IPS-18c (cell line): ENCODE data around the gene DNM3.

Source experiments
- H3K4me3 ChIP-seq: 2 replicates; pipeline ENCODE4 v1.7.0; 2013; ENCODE audit warnings: low read depth, mild to moderate bottlenecking, low read length, moderate library complexity; ENCODE audit not compliant: insufficient read depth
- H3K9me3 ChIP-seq: one replicate; pipeline ENCODE4 v1.6.1; 2013; ENCODE audit warnings: mild to moderate bottlenecking, low read length, moderate library complexity; ENCODE audit not compliant: control insufficient read depth, insufficient read depth

DNM3 gene

DNA sequence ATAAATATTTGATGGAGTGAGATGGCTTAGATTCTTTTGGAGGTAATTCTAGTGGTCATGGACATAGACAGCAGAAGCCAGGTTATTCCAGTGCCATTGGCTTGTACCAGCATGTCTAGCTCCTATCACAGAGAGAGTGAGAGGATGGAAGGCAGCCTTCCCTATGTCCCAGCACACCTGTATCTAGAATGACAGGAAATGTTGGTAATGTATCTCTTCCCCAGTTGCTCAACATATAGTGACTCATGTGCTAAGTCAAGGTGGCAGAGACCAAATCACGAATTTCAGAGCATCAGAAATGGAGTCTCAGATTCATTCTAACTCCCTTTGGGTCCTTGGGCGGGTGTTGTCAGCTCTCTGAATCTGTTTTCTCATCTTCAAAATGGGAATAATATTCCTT is 31.5 kb upstream of the DNM3 start:
- Histone ChIP-seq H3K9me3 (no peaks in the 10 kb centered on the region), H3K4me3 (no peak overlapping the region)

DNA sequence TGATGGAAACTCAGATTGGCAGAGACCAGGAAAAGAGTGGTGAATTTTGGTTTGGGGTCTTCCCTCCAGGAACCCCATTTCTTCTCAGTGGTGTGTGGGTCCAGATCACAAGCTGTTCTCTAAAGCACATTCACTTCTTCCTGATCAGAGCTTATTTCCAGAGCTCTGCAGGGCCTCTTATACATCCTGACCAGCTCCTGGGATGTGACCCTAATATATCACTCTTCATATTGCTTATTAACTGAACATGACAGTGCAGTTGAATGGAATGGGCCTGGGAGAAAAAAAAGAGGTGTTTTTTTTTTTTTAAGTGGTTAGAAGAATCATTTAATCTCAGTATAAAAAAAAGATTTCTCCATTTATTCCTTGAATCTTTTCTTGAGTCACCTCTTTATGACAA is 29.6 kb upstream of the DNM3 start:
- Histone ChIP-seq H3K9me3 (no peaks in the 10 kb centered on the region), H3K4me3 (no peak overlapping the region)

DNA sequence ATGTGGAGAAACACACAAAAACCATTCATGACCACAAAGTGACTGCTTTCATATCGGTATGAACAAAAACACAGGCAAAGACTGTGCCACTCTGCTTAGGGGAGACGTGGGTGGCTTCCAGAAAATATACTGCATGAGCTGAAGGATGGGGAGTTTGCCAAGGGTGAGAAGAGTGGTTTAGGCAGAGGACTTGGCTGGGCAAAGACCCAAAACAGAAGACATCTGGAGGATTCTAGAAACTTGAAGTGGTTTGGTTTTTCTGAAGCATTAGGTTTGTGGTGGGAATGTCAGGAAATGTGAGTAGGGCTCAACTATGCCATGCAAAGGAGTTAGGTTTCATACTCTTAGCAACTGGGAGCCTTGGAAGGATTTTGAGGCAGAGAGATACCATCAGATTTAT is 26.6 kb upstream of the DNM3 start:
- no peak overlapping the region for H3K4me3 ChIP-seq

GRCh38 chr1:171816300-171816901 is 24.9 kb upstream of the DNM3 start:
- H3K4me3 ChIP-seq: no peak overlapping the region
- no peaks in the 10 kb centered on the region for H3K9me3 ChIP-seq

More for the DNA sequence above, 26.6 kb upstream of the DNM3 start:
- H3K9me3 ChIP-seq: no peaks in the 10 kb centered on the region

- no peaks in the 10 kb centered on the region for H3K9me3 ChIP-seq
- no peak overlapping the region for H3K4me3 ChIP-seq
Measured at GRCh38 chr1:171817511-171818265, 23.6 kb upstream of the DNM3 start.

- H3K4me3 ChIP-seq: no peak overlapping the region
- H3K9me3 ChIP-seq: no peaks in the 10 kb centered on the region
Measured at GRCh38 chr1:171819946-171820345, 21.4 kb upstream of the DNM3 start.

DNA sequence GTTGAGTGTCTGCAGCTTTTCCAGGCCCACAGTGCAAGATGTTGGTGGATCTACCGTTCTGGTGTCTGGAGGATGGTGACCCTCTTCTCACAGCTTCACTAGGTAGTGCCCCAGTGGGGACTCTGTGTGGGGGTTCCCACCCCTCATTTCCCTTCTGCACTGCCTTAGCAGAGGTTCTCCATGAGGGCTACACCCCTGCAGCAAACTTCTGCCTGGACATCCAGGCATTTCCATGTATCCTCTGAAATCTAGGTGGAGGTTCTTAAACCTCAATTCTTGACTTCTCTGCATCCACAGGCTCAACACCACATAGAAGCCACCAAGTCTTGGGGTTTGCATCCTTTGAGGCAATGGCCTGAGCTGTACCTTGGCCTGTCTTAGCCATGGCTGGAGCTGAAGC is 14.3 kb upstream of the DNM3 start:
- Histone ChIP-seq H3K9me3 (peaks cover 8% of the 10 kb centered on the region), H3K4me3 (no peak overlapping the region)

DNA sequence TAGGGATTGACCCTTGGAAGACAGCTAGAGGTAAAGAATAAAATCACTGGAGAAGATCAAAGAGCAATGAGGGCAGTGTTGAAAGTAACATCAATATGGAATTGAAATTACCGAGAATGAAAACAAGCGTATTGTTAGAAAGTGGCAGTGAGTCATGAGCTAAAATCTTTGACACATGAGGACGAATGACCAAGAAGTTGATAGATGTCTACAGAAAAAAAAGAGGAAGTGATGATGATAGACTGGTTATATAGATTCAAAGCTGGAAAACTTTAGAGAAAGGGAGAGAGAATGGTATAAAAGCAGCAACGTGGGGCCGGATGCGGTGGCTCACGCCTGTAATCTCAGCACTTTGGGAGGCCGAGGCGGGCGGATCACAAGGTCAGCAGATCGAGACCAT is 12.5 kb upstream of the DNM3 start:
- peaks cover 8% of the 10 kb centered on the region for H3K9me3 ChIP-seq
- H3K4me3 ChIP-seq: no peak overlapping the region

DNA sequence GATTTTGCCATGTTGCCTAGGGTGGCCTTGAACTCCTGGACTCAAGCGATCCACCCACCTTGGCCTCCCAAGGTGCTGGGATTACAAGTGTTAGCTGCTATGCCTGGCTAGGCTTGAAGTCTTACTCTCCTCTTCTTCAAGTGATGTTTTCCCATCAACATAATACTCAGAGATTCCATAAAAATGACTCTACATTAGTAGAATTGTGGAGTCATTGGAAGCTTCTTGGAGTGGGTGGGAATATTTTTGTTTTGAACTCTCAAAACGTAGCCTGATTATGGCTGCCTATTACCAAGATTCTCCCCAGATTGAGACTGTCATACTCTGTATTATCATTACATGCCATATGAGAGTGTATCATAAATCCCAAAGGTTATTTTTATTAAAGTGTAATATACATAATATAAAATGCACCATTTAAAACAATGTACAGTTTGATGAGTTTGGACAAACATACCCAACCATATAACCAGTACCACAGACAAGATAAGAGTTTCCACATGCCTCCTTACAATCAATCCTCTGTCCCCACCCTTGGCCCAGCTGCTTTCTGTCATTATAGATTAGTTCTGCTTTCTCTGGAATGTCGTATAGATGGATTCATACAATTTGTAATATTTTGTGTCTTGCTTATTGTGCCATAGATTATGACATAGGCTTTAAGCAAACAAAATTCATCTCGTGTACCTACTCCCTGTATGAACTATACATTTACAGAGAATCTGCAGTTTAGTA is 8.0 kb upstream of the DNM3 start:
- Histone ChIP-seq H3K4me3 (no peak overlapping the region), H3K9me3 (no peaks in the 10 kb centered on the region)

GRCh38 chr1:171834821-171835220 is 6.5 kb upstream of the DNM3 start:
- no peak overlapping the region for H3K4me3 ChIP-seq
- H3K9me3 ChIP-seq: no peaks in the 10 kb centered on the region

- Histone ChIP-seq H3K9me3 (no peaks in the 10 kb centered on the region), H3K4me3 (no peak overlapping the region)
Measured at GRCh38 chr1:171835891-171836290, 5.4 kb upstream of the DNM3 start.

- H3K9me3 ChIP-seq: no peaks in the 10 kb centered on the region
- H3K4me3 ChIP-seq: peak overlapping the region; percentile 82
Measured at GRCh38 chr1:171841931-171842761, 848 bp downstream of the DNM3 start.

DNA sequence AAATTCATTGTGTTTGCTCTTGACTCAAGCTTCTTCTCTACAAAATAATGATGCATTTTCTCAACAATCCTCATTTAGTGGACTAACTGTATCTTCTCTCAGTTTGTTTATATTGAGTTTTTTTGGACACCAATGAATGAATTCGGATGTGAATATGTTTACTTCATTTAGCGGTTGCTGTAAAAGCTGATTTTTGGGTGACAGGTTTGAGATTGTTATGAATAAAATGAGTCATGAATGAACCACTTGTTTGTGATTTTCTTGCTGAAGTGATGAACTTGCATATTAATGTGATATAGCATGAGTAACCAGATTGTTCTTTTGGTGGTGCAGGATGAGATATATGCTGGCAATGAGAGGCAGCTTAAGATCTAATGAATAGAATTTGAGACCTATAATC is 3.1 kb downstream of the DNM3 start:
- H3K4me3 ChIP-seq: no peak overlapping the region

DNA sequence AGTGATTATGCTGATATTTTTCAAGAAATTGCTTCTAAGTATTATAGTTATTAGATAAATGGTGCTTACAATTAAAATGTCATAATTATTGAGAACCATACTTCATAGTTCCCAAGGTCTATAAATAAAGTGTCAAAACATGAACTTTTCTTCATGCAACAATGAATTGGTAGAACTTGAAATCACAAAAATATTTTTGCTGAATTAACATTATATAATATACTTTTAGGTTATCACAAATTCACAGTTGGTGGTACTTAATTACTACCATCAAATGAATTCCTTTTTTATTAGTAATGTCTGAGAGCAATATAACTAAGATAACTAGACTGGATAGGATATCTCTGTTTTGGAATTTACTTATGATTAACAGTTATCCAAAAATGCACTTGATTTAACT is 4.7 kb downstream of the DNM3 start:
- H3K4me3 ChIP-seq: no peak overlapping the region
- H3K9me3 ChIP-seq: no peaks in the 10 kb centered on the region

More for the DNA sequence above, 3.1 kb downstream of the DNM3 start:
- no peaks in the 10 kb centered on the region for H3K9me3 ChIP-seq

DNA sequence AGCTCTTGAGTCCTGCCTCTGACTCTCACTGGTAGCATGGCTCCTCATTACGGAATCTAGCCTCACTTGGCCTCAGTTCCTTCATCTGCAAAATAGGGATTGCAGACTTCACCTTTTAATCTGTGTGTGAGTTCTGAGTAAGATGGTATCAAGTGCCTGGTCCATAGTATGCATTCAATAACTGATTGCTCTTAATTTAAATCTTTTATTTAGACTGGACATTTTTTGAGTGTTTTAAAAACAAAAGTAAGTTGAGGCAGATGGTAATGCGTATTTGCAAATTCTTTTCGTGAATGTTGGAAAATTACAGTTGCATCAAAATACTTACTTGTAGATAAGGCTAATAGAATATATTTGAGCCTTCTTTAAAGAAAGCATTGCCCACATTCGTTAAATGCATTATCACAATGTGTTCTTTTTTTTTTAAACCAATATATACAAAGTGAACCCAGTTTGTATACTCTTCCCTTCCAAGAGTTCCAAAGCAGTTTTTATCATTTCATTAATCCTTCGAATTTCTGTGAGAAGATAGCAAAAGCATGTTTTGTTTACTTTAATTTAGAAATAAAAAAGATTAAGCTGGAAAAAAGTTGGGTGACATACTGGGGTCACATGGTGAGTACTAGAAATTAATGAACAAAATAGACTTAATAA is 8.1 kb downstream of the DNM3 start:
- Histone ChIP-seq H3K4me3 (no peak overlapping the region), H3K9me3 (no peaks in the 10 kb centered on the region)

DNA sequence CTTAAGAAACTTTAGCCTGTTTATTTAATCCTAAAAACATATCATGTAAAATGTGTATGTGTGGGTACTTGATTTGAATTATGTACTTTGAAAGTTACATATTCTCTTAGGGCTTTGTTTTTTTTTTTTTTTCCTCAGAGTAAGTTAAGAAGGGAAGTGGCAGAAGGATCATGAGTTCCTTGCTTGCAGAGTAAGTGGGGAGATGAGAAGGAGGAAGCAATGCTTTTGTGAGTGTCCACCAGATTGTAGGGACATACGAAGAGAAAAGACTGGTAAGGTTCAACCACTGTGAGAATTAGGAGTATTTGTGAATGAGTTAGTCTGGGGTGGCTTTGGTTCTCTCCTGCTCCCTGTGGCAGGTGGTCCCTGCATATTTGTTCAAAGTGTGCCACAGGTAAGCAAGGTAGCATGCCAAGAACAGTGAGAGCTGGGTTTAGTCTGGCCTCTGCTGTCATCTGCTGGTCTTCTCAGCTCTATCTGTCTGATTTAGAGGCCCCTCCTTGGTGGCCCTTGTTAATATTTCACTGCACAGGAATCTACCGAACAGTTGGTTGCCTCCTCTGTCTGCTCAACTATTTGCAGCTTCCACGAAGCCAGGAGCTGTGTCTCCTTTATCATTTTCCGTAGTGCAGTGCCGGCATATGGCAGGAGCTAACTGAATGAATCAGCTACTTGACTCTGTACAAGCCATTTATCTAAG is 9.5 kb downstream of the DNM3 start:
- Histone ChIP-seq H3K9me3 (no peaks in the 10 kb centered on the region), H3K4me3 (no peak overlapping the region)
